GM19438 (cell line): ENCODE results near the gene ALK.

Source experiments
- ATAC-seq: cut with Tn5 transposase; IDR thresholded peaks from one replicate; pipeline ENCODE4 v1.9.1; 2021; ENCODE audit warnings: low read depth; ENCODE audit not compliant: unreplicated experiment

Gene ALK

DNA sequence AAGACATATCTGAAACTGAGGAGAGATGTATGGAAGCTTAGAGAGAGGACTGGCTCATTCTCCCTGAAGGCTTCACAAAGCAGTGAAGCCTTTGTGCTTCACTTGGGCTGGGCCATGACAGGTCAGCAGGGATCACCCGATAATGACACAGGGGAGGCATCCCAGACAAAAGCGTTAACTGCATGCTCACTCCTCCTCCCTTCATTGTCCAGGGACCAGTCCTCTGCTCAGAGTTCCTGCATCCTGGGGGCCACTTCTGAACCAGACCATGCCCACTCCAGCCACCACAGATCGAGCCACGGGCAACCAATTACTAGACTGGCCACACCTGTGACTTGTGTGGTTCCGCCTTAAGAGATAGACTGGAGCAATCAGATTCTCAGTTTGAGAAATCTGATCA, 570.1 kb downstream of the ALK start:
- ATAC-seq = no peak

DNA sequence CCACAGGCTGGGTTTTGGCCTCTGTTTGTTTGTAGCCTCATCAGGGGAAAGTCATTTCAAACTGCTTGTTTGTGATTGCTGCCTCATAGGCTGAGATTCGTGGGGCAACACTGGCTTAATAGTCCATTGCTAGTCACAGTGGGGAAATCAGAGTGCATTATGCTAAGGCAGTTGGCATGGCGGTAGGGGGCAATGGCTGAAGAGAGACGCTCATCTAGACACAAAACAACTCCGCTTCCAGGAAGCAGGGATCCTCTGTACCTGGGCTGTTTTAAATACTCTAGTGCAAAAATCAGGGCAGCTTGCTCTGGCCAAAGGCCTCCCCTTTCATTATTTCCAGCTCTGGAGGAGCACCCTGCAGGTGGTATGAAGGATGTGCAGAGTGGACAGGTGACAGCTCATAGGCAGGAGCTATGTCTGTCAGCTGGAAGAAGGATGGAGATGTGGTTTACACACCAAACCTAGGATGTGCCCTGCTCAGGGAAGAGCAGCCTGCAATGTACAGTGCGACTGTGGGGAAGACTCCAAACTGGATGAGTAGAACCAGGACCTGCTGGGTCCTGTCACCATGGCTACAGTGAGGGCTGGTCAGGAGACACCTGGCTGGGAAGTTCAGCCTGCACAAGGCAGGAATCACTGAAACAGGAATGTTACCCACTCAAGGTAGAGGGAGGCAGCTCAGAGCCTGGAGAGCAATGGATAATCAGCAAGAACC, 571.9 kb downstream of the ALK start:
- no peak for ATAC-seq

DNA sequence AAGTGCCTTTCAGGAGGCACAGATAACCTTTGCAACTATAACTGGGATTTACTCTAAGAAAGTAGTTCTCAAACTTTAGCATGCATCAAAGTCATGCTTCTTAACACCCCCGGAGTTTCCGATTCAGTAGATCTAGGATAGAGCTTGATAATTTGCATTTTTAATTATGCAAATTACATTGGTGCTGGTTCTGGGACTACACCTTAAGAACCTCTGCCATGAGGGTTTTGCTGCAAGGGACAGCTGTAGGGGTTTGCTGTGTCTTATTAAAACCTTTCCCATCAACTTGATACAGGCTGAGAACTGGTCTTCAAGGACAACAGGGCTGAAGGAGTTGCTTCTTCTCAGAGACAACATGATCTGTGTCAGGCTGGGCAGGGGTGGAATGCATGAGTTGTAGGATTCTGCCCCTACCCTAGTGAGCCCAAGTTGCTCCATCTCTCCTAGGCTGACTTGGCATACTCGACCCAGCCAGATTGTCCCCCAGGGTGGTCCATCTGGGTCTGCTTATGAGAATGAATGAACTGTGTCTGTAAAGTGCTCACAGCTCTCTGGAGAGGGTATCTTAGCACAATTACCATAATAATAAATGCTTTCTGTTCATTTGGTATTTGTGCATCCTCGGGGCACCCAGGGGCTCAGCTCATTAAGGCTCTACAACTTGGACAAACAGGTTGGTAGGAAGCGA, 573.5 kb downstream of the ALK start:
- no peak for ATAC-seq

DNA sequence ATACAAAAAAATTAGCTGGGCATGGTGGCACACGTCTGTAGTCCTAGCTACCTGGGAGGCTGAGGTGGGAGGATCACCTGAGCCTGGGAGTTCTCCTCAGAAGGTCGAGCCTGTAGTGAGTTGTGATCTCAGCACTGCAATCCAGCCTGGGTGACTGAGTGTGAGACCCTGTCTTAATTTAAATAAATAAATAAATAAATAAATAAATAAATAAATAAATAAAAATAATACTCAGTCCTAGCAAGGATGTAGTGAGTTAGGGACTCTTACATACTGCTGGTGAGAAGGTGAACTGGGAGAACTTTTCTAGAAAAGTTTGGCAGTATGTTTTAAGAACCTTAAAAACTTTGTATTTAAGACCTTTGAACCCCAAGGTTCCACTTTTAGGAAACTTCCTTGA, 576.1 kb downstream of the ALK start:
- no peak for ATAC-seq

DNA sequence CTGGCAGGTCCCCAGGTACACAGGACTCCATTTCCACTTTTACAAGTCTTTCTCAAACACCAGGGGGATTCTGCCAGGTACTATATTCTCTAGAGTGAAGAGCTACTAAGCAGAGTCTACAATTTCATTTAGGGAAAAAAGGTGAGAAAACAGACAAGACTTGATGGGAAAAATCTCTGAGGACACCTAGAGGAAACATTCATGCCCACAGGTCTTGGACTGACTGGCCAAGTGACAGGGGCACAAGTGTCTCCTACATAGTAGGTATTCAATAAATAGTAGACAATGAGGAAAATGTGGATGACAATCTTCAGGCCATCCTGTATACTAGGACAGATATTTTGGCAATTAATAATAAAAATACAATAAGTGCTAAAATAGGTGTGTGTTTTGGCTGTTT, 577.6 kb downstream of the ALK start:
- ATAC-seq = no peak

DNA sequence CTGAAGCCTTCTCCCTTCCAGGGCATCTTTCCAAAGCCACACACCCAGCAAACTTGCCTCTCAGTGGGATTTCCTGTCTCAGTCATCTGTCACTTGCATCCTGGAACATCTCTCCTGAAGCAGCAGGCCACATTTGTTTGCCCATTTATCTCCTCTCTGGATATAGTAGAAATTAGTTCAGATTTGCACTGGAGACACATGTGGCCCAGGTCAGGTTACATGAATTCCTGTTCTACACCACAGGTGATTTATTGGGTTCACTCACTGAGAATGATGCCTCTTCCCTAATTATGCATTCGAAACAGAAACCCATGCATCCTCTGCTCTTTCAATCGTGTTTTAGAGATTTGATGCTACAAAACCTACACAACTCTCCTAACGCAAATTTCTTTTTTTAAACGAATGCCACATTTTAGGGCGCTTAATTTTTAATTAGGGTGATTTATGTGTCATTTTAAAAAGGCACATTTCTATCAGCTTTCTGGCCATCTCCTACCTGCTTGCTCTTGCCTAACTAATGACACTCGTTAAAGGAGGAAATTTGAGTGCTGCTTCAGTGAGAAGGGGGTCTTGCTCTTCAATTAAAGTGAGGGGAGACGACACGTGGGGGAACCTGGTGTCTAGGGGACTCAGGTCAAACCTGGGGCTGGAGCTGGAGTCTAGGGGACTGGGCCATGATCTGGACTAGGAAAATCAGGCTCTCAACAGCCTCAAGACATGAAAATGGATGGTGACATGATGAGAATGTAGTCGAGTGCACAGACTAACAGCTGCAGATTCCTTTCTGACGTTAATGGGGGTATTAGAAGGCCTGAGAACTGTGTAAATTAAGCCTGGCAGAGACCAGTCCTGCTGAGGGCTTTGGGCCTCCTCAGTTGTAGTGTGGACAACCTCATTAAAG, 584.8 kb downstream of the ALK start:
- ATAC-seq = no peak

DNA sequence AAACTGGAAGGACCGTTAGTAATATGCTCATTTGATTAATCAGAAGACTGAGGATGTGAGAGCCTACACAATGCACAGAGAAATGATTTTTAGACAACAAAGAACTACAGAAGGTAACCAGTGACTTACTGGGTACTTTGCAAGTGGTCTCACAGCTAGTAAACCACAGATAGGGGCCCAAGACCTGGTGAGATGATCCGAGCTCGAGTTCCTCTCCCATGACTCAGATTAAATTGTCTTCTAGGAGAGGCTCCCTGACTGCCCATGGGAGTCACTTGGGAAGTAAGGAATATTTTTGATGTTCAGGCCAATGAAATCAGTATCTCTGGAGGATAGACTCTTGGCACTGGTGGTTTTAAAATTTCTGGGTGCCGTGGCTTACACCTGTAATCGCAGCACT, 586.0 kb downstream of the ALK start:
- no peak for ATAC-seq

DNA sequence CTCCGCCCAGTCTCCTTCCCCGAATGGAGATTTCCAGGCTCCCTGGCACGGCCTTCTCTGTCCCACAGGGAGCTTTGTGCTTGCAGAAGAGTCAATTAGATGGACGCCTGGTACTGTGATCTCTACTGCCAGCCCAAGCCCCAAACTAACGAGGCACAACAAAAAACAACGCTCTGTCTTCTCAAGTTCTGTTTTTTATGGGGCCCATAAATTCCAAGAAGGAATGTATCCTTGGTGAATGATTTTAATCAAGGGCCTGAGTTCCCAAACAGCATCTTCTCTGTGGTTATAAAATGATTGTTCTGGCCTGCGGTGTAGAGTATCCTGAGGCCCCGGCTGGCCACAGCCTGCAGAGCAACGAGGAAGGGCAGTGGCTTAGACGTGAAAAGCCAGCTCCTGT, 586.7 kb downstream of the ALK start:
- ATAC-seq = no peak

DNA sequence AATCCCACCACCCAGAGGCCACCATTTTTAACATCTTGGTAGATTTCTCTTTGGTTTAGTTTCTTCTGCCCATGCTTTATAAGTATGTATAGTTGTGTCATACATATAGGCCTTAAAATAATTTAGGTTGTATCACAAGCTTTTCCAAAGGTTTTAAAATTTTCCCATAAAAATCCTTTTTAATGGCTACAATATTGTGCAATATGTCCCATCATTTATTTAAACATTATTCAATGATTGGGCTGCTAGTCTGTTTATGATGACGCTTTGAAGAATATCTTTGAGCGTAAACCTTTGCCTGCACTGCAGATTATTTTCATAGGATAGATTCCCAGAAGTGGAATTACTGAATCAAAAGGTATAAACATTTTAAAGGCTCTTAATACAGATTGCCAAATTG, 588.8 kb downstream of the ALK start:
- ATAC-seq = no peak

DNA sequence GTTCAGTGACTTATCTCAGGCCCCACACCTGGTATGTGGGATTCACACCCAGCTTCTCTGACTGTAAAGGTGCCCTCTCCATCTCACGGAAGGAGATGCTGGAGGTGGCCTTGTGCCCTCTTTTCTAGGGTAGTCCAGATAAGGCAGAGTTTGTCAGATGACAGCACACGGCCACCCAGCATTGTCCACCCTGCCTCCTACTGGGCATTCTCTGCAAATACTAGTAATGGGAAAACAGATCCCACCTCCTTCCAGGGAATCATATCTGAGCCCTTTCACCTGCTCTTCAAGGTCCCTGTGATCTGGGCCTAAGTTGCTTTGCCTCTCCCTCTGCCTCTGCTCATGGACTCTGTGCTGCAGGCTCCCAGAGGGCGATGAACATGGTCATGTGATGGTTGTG, 591.5 kb downstream of the ALK start:
- ATAC-seq = no peak

DNA sequence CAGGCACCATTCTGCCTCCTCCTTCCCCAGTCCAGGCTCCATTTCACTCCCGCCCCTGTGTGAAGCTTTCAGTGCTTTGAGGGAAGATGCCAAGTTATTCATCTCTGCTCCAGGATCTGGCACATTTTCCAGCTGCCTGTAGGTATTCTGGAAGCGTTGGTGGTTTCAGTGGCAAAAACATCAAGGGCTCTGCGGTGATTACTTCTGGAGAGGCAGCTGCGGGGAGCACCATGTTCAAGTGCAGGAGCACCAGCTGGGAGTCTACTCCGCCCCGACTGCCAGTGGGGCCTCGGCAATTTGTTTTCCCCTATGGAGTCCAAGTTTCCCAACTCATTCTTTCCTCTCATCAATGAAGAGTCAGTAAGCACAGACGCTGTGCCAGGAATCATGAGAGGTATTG, 594.5 kb downstream of the ALK start:
- ATAC-seq = no peak

DNA sequence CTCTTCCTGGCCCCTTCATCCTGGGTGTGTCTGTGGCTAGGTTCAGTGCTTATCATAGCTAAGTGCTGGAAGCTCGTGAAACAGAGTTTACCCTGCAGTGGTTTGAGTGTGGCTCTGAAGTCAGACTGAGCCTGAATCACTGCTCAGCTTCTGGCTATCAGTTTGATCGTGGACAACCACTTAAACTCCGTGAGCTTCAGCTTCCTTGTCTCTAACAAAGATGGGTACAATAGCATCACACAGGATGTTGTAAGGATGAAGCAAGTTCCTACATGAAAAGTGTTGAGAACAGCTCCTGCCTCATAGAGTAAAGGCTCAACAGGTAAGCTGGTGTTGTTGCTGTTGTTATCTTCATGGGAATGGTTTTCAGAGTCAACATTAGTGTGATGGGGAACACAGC, 595.8 kb downstream of the ALK start:
- ATAC-seq = no peak

DNA sequence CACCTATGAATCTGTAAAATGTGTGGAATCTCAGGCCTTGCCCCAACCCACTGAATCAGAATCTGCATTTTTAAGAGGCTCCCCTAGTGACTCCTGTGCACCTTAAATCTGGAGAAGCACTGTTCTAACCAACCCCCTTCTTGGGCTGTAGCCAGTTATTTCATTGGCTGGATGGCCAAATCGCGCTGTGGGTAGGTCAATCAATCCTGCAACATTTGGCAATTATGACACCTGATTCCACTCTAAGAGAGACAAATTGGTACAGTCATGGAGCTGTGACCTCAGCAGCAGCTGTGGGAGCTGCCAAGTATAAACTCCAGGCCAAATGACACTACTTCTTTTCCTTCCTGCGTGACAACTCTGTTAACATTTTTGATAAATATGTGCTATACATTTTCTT, 597.4 kb downstream of the ALK start:
- no peak for ATAC-seq

DNA sequence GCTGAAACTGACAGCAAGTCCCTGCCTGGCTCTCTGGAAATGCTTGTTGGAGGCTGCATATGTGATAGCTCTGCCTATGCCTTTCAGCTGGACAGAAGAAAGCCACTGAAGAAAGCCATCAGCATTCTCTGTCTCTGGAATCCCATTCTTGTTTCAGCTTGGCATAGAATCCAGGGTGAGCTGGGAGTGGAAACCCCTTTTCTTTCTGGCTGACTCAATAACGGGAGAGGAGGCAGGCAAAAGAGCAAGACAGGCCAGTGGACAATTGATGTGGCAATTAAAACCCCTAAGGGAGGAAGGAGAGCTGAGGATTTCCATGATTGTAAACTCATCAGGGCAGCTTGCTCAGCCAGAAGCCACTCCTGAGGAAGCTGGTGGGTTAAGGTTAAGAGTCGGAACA, 598.1 kb downstream of the ALK start:
- ATAC-seq = no peak

DNA sequence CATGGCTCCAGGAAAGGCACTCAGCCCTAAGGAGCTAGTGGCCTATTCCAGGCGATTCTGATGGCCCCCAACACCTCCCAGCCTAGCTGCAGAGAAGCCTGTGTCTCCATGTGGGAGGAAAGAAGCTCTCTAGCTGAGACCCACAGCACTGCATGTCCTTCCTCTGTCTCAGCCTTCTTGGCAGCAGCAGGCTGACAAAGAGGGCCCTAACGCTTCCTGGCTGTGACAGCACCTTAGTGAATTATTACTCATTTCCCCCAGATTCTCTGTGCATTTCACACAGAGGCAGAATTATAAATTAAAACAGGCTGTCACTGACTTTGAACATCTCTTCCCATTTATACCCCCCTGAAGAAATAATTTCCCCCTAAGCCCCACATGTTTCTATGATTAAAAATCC, 599.4 kb downstream of the ALK start:
- no peak for ATAC-seq

DNA sequence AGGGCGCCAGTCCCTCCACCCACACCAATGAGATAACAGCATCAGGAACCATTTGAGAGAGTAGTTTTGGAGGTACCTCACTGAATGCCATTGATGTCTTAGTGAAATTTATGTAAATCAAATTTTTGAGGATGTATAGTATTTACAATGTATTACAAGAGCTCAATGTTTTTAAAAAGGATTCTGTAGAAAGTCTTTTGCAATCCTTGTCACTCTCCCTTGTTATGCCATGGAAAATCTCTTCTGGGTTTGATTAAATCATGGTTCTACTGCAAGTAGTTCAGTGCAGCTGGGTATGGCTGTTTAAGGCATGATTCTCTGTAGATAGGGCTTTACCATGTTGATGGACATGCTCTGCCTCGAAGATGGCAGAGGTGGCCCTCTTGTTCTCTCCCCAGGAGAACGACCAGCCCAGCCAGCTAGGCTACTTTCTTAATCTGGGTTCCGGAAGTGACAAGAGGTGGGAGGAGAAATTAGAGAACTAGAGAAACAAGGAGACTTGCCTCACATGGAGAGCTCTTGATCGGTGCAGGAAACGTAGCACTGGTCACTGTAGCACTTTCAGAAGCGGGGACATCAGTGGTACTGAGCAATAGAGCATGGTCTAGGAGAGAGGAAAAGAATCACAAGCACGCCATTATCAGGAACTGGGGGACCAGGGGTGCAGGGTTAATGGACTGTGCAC, 603.4 kb downstream of the ALK start:
- no peak for ATAC-seq

DNA sequence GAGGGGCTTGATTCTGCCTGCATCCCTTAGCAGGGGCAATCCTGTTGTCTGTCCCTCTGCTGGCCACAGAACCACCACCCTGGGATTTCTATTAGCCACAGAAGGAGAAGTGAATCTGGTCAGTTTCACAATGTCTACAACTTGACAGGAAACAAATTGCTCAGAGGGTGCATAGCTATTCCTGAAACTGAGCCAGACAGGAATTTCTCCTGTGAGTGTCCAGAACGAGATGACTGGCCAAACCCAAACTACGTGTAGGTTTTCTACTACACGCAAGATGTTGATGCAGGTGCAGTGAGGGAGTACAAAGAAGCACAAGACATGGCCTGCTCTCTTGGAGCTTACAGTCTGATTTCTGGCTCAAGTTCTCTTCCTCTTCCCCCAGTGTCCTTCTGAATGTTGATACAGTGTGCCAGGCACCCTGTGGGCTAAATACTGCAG, 604.3 kb downstream of the ALK start:
- peak; percentile 32 for ATAC-seq

DNA sequence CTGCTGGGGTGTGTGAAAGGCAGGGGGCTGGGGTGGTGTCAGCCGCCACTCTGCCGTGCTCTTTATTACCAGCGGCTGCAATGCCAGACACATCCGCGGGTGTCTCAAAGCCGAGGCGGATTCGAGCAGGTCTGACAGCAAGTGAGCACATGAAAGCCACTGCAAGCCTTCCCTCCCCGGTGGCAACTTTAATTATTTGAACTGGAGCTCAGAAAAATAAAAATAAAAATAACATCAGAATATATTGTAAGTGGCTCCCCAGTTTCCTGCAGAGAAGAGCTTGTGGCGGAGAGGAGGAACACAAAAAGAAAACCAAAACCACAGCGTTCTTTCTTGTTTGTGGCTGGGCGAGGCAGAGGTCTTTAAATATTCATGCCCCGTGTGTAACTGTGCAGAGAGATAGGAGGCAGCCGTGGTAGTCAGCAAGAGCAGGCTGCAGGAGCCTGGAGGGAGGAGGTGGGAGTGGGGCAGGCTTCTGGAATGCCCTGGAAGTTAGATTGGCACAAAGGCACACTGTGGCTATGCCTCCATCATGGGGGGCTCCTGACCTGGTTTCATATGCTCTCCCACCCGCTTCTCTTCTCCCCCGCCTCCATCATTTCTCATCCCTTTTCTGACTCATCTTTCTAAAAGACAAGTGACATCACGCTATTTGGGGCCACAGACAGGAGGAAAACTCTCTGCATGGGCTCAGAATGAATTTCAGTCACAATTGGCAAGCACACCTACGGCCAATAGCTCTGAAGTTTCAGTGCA, 606.4 kb downstream of the ALK start:
- peak; percentile 79 for ATAC-seq

DNA sequence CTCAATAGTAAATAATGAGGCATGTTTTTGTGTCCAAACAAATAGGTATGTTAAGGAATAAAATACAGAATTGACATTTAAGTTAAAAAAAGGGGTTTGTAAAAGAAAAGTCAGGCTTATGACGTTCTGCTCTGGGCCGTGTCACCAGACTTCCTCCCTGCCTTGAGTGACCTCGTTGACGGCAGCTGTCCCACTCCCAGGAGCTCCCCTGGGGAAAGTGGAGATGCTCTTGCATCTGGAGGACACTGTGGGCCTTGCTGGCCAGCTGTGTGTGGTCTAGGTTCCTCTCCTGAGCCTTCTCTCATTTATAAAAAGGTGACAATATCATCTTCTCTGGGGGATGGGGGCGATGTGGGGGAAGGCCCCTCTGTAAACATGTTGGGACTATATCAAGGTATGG, 609.9 kb downstream of the ALK start:
- no peak for ATAC-seq

DNA sequence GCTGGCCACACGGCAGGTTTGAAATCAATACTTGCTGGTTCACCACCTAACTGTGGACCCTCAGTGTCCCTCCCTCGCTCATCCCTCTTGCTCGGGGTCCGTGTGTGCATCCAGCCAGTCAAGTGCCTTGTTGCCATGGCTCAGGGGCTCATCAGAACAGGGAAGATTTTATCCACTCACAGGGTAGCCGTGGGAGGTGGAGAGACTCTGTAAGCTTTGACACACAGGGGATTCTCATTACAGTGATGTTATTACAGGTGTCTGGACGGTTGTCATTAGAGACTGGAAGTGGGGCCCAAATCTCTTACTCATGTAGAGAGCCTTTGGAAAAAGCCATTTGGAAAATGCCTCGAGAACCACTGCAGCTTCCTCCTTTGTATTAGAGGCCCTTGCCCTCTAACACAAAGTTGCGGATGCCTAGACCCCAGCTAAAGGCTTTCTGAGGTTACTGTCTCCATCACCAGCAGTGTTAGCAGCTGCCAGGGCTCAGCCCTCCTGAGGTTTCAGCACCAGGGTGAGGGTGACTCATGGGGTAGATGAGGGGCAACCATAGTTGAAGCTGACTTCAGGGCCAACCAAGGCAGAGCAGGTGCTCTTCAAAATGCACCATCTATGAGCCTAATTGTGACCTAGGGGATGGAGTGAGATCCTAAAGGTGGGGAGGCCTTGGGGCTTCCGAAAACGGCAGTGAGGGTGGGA, 610.6 kb downstream of the ALK start:
- no peak for ATAC-seq
